ENCODE measurements around the gene SLC11A2. TPM values are rescaled to one million over a fixed set of nuclear protein-coding genes. Genes with fewer than 3 reads are reported as not detected.

The SLC11A2 gene
- total and polyA plus RNA-seq, 9 of the 15 experiments (the other 6 are each of a cell fraction or from before 2014, with no cell fraction given) = 21.1 to 54.0 (median 32.9) TPM

- TF ChIP-seq ZNF668 (CRISPR knock-in tag; IDR thresholded peaks at IDR 0.05) (no peak), L3MBTL2 (IDR thresholded peaks at IDR 0.05) (peak; percentile 44; the same call in 1 of the 2 replicates), TRIM28 (IDR thresholded peaks at IDR 0.05) (peak; percentile 66; the same call in 1 of the 2 replicates), ZNF12 (CRISPR knock-in tag; IDR thresholded peaks at IDR 0.05) (no peak), DEAF1 (CRISPR knock-in tag; IDR thresholded peaks at IDR 0.05) (peak; percentile 64), JUND (IDR thresholded peaks at IDR 0.05; ENCODE audit: borderline replicate concordance, low read depth, low read length) (0 out of 2 replicates have a peak, but pooled peaks have one; percentile 35), JUND (tag; IDR thresholded peaks at IDR 0.05; ENCODE audit: borderline replicate concordance, low read depth, low read length) (no peak; the same call in 2 of the 3 replicates), KLF6 (CRISPR knock-in tag; IDR thresholded peaks at IDR 0.05; ENCODE audit: borderline replicate concordance) (no peak), ZNF41 (CRISPR knock-in tag; conservative IDR thresholded peaks at IDR 0.05) (peak; percentile 100), ZBTB49 (CRISPR knock-in tag; IDR thresholded peaks at IDR 0.05; ENCODE audit: borderline replicate concordance) (no peak), MNT (conservative IDR thresholded peaks at IDR 0.05) (peak in 1 of 2 experiments; percentile 25; a peak in 1 of 4 replicates), ZNF592 (IDR thresholded peaks at IDR 0.05) (peak; percentile 45; the same call in 1 of the 2 replicates)
- TF ChIP-seq, protein P1, sequence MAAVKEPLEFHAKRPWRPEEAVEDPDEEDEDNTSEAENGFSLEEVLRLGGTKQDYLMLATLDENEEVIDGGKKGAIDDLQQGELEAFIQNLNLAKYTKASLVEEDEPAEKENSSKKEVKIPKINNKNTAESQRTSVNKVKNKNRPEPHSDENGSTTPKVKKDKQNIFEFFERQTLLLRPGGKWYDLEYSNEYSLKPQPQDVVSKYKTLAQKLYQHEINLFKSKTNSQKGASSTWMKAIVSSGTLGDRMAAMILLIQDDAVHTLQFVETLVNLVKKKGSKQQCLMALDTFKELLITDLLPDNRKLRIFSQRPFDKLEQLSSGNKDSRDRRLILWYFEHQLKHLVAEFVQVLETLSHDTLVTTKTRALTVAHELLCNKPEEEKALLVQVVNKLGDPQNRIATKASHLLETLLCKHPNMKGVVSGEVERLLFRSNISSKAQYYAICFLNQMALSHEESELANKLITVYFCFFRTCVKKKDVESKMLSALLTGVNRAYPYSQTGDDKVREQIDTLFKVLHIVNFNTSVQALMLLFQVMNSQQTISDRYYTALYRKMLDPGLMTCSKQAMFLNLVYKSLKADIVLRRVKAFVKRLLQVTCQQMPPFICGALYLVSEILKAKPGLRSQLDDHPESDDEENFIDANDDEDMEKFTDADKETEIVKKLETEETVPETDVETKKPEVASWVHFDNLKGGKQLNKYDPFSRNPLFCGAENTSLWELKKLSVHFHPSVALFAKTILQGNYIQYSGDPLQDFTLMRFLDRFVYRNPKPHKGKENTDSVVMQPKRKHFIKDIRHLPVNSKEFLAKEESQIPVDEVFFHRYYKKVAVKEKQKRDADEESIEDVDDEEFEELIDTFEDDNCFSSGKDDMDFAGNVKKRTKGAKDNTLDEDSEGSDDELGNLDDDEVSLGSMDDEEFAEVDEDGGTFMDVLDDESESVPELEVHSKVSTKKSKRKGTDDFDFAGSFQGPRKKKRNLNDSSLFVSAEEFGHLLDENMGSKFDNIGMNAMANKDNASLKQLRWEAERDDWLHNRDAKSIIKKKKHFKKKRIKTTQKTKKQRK (IDR thresholded peaks at IDR 0.05; ENCODE audit: borderline replicate concordance, low read depth, low read length) = peak; percentile 25; the same call in 1 of the 2 replicates
Observed at GRCh38 chr12:51028126-51028812, 2.1 kb upstream of the SLC11A2 start (continued).
